Stimulated activated CD4-positive, alpha-beta T cell treated with anti-CD3 and anti-CD28 coated beads, Interleukin-4, amount 100 ng/mL, for 48 hours (primary cell): ENCODE data around the gene TAF1B.
"Not testable (repeated sequence)": the region's sequence is repeated elsewhere in the genome, so short reads cannot be mapped to it uniquely, and the experiment has no call there.

Source experiments
- DNase-seq, 2 donors: peaks; one replicate each; pipeline ENCODE4 v3.0.0-alpha.2; 2020; ENCODE audit warnings: low read depth in 2 of 2

TAF1B gene

GRCh38 chr2:9879455-9880194 lies 36.4 kb downstream of the TAF1B start:
- DNase-seq, result no peak

- DNase-seq, result no peak
Observed at GRCh38 chr2:9883897-9884296, 40.6 kb downstream of the TAF1B start.

- DNase-seq, result no peak
Observed at GRCh38 chr2:9884436-9884835, 41.2 kb downstream of the TAF1B start.

GRCh38 chr2:9885036-9885684 lies 41.9 kb downstream of the TAF1B start:
- no peak for DNase-seq

- DNase-seq, result no peak
Observed at GRCh38 chr2:9887513-9887912, 44.2 kb downstream of the TAF1B start.

- DNase-seq, result no peak
Observed at GRCh38 chr2:9889812-9890261, 46.6 kb downstream of the TAF1B start.

- DNase-seq, result no peak
Observed at GRCh38 chr2:9892236-9892635, 49.0 kb downstream of the TAF1B start.

GRCh38 chr2:9895669-9896590 lies 52.7 kb downstream of the TAF1B start:
- DNase-seq, result no peak

GRCh38 chr2:9897331-9897737 lies 54.1 kb downstream of the TAF1B start:
- peak; percentile 61 to 80 for DNase-seq

- DNase-seq, result no peak
Observed at GRCh38 chr2:9897846-9898245, 54.6 kb downstream of the TAF1B start.

GRCh38 chr2:9905413-9905812 lies 62.1 kb downstream of the TAF1B start:
- DNase-seq, result no peak

- DNase-seq, result no peak
Observed at GRCh38 chr2:9907402-9907801, 64.1 kb downstream of the TAF1B start.

- no peak for DNase-seq
Observed at GRCh38 chr2:9908639-9909038, 65.4 kb downstream of the TAF1B start.

GRCh38 chr2:9909106-9909505 lies 65.8 kb downstream of the TAF1B start:
- no peak for DNase-seq

GRCh38 chr2:9910699-9911098 lies 67.4 kb downstream of the TAF1B start:
- no peak for DNase-seq

GRCh38 chr2:9912468-9912867 lies 69.2 kb downstream of the TAF1B start:
- no peak for DNase-seq

GRCh38 chr2:9914384-9915065 lies 71.3 kb downstream of the TAF1B start:
- peak; percentile 38 to 58 for DNase-seq

GRCh38 chr2:9918275-9918674 lies 75.0 kb downstream of the TAF1B start:
- no peak for DNase-seq

- DNase-seq, result no peak
Observed at GRCh38 chr2:9919512-9919911, 76.2 kb downstream of the TAF1B start.

- DNase-seq, result not testable (repeated sequence)
Observed at GRCh38 chr2:9927020-9927419, 83.7 kb downstream of the TAF1B start.

GRCh38 chr2:9937258-9937657 lies 94.0 kb downstream of the TAF1B start:
- no peak for DNase-seq

GRCh38 chr2:9937968-9938367 lies 94.7 kb downstream of the TAF1B start:
- no peak for DNase-seq
